Measurements from ENCODE around the gene VAMP5. TPM values are rescaled to one million over a fixed set of nuclear protein-coding genes. Genes with fewer than 3 reads are reported as not detected.

VAMP5 gene
- total RNA-seq, 1 donor from 2014 or later: 8.8 TPM

- POLR2A ChIA-PET: interaction anchor here (0.7 kb wide), 2 partner anchors 13 to 28 kb away, joined by 5 to 8 read pairs; no protein-coding TSS in a partner anchor
- no peaks in the 10 kb centered on the region for H3K9me3 Mint-ChIP-seq
- H3K4me3 Mint-ChIP-seq: no peak overlapping the region
- no peak overlapping the region for H3K27ac Mint-ChIP-seq
- DNase-seq (no peak), ATAC-seq (ENCODE audit: low read depth) (no peak)
- intact Hi-C loops (cut with micrococcal nuclease): loop anchor here (5.0 kb wide), 3 partner anchors 292 to 823 kb away; partner anchors contain the start of genes KDM3A, POLR1A, PTCD3 and TGOLN2
- CTCF ChIA-PET: interaction anchor here (5.3 kb wide), 1 partner anchor 17 kb away, joined by 26 read pairs; no protein-coding TSS in a partner anchor
- peaks cover 29% of the 10 kb centered on the region for H3K4me1 Mint-ChIP-seq
- no peaks in the 10 kb centered on the region for H3K27me3 Mint-ChIP-seq
- TF ChIP-seq CTCF (IDR thresholded peaks at IDR 0.05): no peak
- H3K36me3 Mint-ChIP-seq (ENCODE audit: low read depth): peaks cover 47% of the 10 kb centered on the region
Observed at GRCh38 chr2:85619617-85620016, 35.4 kb downstream of the VAMP5 start.

DNA sequence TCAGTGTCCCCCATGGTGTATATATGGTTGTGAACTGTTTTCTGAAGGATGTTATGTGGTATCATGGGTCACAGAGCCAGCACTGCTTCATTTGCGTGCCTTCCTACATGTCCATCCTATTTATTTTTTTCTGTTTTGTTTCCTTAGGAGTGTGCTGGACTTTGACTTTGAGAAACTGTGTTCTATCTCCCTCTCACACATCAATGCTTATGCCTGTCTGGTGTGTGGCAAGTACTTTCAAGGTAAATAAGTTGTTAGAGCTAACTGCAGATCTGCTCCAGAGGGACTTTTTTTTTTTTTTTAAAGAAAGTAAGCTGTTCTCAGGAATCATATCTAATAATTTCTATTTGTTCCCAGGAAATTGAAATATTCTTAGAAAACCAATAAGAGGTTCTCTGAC lies 37.1 kb downstream of the VAMP5 start:
- peaks cover 23% of the 10 kb centered on the region for H3K4me1 Mint-ChIP-seq
- intact Hi-C loops (cut with micrococcal nuclease): no loop called here
- ChIA-PET CTCF (interaction anchor here (5.3 kb wide), 1 partner anchor 16 kb away, joined by 26 read pairs; no protein-coding TSS in a partner anchor), POLR2A (no interaction called here)
- no peak for TF ChIP-seq CTCF (IDR thresholded peaks at IDR 0.05)
- H3K36me3 Mint-ChIP-seq (ENCODE audit: low read depth): peaks cover 63% of the 10 kb centered on the region
- H3K27me3 Mint-ChIP-seq: no peaks in the 10 kb centered on the region
- no peak overlapping the region for H3K4me3 Mint-ChIP-seq
- no peak overlapping the region for H3K27ac Mint-ChIP-seq
- ATAC-seq (ENCODE audit: low read depth) (no peak), DNase-seq (no peak)
- H3K9me3 Mint-ChIP-seq: no peaks in the 10 kb centered on the region

DNA sequence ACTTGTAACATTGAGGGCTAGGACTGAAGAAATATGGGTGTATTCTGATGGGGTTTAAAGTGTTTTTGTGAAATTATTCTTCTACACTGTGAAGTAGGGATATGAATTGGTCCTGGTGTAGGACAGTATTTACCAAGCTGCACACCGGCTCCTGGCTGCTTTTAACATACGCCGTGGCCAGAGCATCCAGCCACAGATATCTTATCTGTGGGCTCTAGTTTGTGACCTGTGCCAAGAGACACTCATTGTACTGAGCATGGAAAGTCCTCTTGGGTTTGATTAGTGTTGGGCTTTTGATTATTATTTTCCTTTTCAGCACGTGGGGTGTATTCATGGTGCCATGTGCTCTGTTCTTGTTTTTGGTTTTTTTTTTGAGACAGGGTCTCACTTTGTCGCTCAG lies 39.8 kb downstream of the VAMP5 start:
- ATAC-seq (ENCODE audit: low read depth): no peak
- Mint-ChIP-seq H3K27ac (no peak overlapping the region), H3K36me3 (ENCODE audit: low read depth) (peaks cover 72% of the 10 kb centered on the region), H3K27me3 (no peaks in the 10 kb centered on the region), H3K9me3 (no peaks in the 10 kb centered on the region), H3K4me1 (peaks cover 15% of the 10 kb centered on the region), H3K4me3 (no peak overlapping the region)
- ChIA-PET POLR2A (interaction anchor here (0.5 to 0.6 kb wide), 2 partner anchors 11 to 945 kb away, joined by 3 to 4 read pairs; no protein-coding TSS in a partner anchor), CTCF (interaction anchor here (5.3 kb wide), 1 partner anchor 13 kb away, joined by 26 read pairs; no protein-coding TSS in a partner anchor)
- intact Hi-C loops (cut with micrococcal nuclease): no loop called here
- no peak for DNase-seq
- no peak for TF ChIP-seq CTCF (IDR thresholded peaks at IDR 0.05)

GRCh38 chr2:85628658-85629057 lies 44.4 kb downstream of the VAMP5 start:
- H3K9me3 Mint-ChIP-seq: no peaks in the 10 kb centered on the region
- peak; percentile 65 for ATAC-seq (ENCODE audit: low read depth)
- H3K27ac Mint-ChIP-seq: peak overlapping the region; percentile 41
- POLR2A ChIA-PET: interaction anchor here (0.5 to 1.6 kb wide), 4 partner anchors 17 to 496 kb away, joined by 3 to 10 read pairs (median 7); partner anchors contain the start of genes C2orf68 and VAMP8
- DNase-seq: no peak
- peaks cover 81% of the 10 kb centered on the region for H3K36me3 Mint-ChIP-seq (ENCODE audit: low read depth)
- no peak for TF ChIP-seq CTCF (IDR thresholded peaks at IDR 0.05)
- H3K4me1 Mint-ChIP-seq: peaks cover 12% of the 10 kb centered on the region
- no peaks in the 10 kb centered on the region for H3K27me3 Mint-ChIP-seq
- CTCF ChIA-PET: interaction anchor here (1.1 to 1.4 kb wide), 2 partner anchors 9 to 20 kb away, joined by 3 to 7 read pairs; no protein-coding TSS in a partner anchor
- intact Hi-C loops (cut with micrococcal nuclease): no loop called here
- H3K4me3 Mint-ChIP-seq: no peak overlapping the region

DNA sequence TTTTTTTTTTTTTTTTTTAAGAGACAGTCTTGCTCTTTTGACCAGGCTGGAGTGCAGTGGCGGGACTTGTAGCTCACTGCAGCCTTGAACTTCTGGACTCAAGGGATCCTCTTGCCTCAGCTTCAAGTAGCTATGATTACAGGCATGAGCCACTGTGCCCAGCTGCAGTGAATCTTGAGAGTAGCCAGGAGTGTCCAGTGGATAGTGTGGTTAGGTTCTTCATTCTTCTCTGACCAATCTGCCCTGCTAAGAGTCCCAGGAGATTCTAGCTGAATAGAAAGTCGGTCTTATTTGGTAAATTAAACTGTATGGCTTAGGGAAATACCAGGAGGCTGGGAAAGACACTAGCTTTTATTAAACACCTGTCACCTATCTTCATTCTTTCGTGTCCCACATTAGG lies 47.1 kb downstream of the VAMP5 start:
- Mint-ChIP-seq H3K27ac (no peak overlapping the region), H3K4me1 (peaks cover 12% of the 10 kb centered on the region), H3K27me3 (no peaks in the 10 kb centered on the region), H3K9me3 (no peaks in the 10 kb centered on the region), H3K36me3 (ENCODE audit: low read depth) (peaks cover 77% of the 10 kb centered on the region), H3K4me3 (no peak overlapping the region)
- intact Hi-C loops (cut with micrococcal nuclease): no loop called here
- POLR2A ChIA-PET: interaction anchor here (0.6 to 0.7 kb wide), 3 partner anchors 20 to 181 kb away, joined by 3 to 10 read pairs (median 8); no protein-coding TSS in a partner anchor
- CTCF ChIA-PET: no interaction called here
- no peak for TF ChIP-seq CTCF (IDR thresholded peaks at IDR 0.05)
- no peak for DNase-seq
- ATAC-seq (ENCODE audit: low read depth): no peak

Data from activated B cell treated with CpG ODN at 0.5 μM for 24 hours (primary cell).